ENCODE measurements around the gene TK2.

DNA sequence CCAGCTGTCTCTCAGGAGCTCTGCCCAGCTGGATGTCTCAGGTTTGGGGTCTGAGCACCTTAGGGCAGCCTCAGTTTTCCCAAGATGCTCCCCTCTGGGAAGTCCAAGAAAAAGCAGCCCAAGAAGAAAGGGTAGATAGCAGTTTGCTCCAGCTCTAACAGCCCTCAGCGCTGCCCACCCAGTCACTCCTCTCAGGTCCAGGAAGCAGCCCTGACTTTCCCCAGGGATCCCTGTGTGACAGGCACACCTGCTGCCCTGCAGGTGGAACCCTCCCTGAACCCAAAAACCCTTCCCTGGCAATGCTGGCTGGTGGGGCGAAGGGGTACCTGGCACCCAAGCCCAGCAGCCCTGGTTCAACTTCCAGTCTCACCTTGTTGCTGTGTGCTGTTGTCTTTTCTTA, 74.7 kb downstream of the TK2 start:
- TF ChIP-seq, protein P1, sequence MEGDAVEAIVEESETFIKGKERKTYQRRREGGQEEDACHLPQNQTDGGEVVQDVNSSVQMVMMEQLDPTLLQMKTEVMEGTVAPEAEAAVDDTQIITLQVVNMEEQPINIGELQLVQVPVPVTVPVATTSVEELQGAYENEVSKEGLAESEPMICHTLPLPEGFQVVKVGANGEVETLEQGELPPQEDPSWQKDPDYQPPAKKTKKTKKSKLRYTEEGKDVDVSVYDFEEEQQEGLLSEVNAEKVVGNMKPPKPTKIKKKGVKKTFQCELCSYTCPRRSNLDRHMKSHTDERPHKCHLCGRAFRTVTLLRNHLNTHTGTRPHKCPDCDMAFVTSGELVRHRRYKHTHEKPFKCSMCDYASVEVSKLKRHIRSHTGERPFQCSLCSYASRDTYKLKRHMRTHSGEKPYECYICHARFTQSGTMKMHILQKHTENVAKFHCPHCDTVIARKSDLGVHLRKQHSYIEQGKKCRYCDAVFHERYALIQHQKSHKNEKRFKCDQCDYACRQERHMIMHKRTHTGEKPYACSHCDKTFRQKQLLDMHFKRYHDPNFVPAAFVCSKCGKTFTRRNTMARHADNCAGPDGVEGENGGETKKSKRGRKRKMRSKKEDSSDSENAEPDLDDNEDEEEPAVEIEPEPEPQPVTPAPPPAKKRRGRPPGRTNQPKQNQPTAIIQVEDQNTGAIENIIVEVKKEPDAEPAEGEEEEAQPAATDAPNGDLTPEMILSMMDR (IDR thresholded peaks at IDR 0.05; ENCODE audit: low read depth, low read length, poor library complexity, severe bottlenecking): no peak
- no peak for TF ChIP-seq EZH2phosphoT487 (IDR thresholded peaks at IDR 0.05; ENCODE audit: borderline replicate concordance, low read length)

All from DOHH2 (cell line).